OCI-LY3 (cell line): ENCODE data around the gene XRRA1.
"Not testable (repeated sequence)": the region's sequence is repeated elsewhere in the genome, so short reads cannot be mapped to it uniquely, and the experiment has no call there.

Experiments
- H2AFZ ChIP-seq: fragments of 200-600, 300-600 bp; shearing (Covaris generic); 2 replicates; pipeline ENCODE4 v1.6.0; 2014; ENCODE audit warnings: antibody characterized with exemption, low read depth, low read length
- H3K27ac ChIP-seq: fragments of 200-600, 300-600 bp; sonication (generic); 2 replicates; pipeline ENCODE4 v1.5.1; 2014; ENCODE audit warnings: mild to moderate bottlenecking, low read length, moderate library complexity, mixed read lengths
- H3K27me3 ChIP-seq: fragments of 200-600, 300-600 bp; sonication (generic); 2 replicates; pipeline ENCODE4 v1.6.1; 2014; ENCODE audit warnings: low read depth, low read length, mixed read lengths
- H3K36me3 ChIP-seq: fragments of 200-600, 300-600 bp; sonication (generic); replicated peaks from 2 replicates; pipeline ENCODE3; 2014; ENCODE audit warnings: low read depth, low read length, mixed read lengths
- H3K4me1 ChIP-seq: fragments of 300-600, 200-600 bp; sonication (generic); 2 replicates; pipeline ENCODE4 v1.6.1; 2014; ENCODE audit warnings: low read length, mixed read lengths
- H3K4me2 ChIP-seq: fragments of 200-600, 300-600 bp; sonication (generic); 2 replicates; pipeline ENCODE4 v1.6.1; 2014; ENCODE audit warnings: low read length, mixed read lengths
- H3K4me3 ChIP-seq: fragments of 300-600, 200-600 bp; sonication (generic); 2 replicates; pipeline ENCODE4 v1.5.1; 2014; ENCODE audit warnings: antibody characterized with exemption, mild to moderate bottlenecking, low read length, moderate library complexity
- H3K79me2 ChIP-seq: fragments of 300-600, 200-600 bp; shearing (Covaris generic); 2 replicates; pipeline ENCODE4 v1.6.1; 2014; ENCODE audit warnings: mild to moderate bottlenecking, low read length, mixed read lengths
- H3K9ac ChIP-seq: fragments of 300-600, 200-600 bp; shearing (Covaris generic); 2 replicates; pipeline ENCODE4 v1.6.0; 2014; ENCODE audit warnings: mild to moderate bottlenecking, low read length, moderate library complexity
- H3K9me3 ChIP-seq: fragments of 200-600, 300-600 bp; shearing (Covaris generic); 2 replicates; pipeline ENCODE4 v1.6.1; 2014; ENCODE audit warnings: low read length, mixed read lengths; ENCODE audit not compliant: insufficient read depth
- H4K20me1 ChIP-seq: fragments of 200-600, 300-600 bp; sonication (generic); 2 replicates; pipeline ENCODE4 v1.6.1; 2016; ENCODE audit warnings: low read length, mixed read lengths; ENCODE audit not compliant: insufficient read depth
- EZH2phosphoT487 ChIP-seq: fragments of 200-600 bp; shearing (Covaris generic); IDR thresholded peaks from 2 replicates; pipeline ENCODE4 v1.6.1; 2018; ENCODE audit warnings: antibody characterized with exemption, mixed run types, low read depth
- TF ChIP-seq, protein P1 (sequence below): fragments of 200-600, 300-600 bp; sonication (generic); IDR thresholded peaks from 2 replicates; pipeline ENCODE4 v1.5.1; 2014; ENCODE audit warnings: antibody characterized with exemption, low read length, low read depth

Gene XRRA1

DNA sequence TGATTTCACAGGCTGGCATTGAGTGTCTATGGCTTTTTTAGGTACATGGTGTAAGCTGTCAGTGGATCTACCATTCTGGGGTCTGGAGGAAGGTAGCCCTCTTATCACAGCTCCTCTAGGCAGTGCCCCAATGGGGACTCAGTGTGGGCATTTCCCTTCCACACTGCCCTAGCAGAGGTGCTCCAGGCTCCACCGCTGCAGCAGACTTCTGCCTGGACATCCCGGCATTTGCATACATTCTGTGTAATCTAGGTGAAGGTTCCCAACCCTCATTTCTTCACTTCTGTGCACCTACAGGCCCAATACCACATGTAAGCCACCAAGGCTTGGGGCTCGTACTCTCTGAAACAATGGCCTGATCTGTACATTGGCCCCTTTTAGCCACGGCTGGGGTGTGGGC is 122.0 kb downstream of the XRRA1 start:
- Histone ChIP-seq H3K36me3 (peaks cover 53% of the 10 kb centered on the region), H3K27ac (no peak overlapping the region), H2AFZ (no peak overlapping the region), H3K4me1 (no peaks in the 10 kb centered on the region), H3K27me3 (no peaks in the 10 kb centered on the region), H3K4me2 (no peak overlapping the region), H3K9ac (no peak overlapping the region), H3K79me2 (no peaks in the 10 kb centered on the region), H3K9me3 (peaks cover 23% of the 10 kb centered on the region; the same call in 1 of the 2 replicates), H3K4me3 (no peak overlapping the region), H4K20me1 (no peaks in the 10 kb centered on the region)
- TF ChIP-seq, protein P1, sequence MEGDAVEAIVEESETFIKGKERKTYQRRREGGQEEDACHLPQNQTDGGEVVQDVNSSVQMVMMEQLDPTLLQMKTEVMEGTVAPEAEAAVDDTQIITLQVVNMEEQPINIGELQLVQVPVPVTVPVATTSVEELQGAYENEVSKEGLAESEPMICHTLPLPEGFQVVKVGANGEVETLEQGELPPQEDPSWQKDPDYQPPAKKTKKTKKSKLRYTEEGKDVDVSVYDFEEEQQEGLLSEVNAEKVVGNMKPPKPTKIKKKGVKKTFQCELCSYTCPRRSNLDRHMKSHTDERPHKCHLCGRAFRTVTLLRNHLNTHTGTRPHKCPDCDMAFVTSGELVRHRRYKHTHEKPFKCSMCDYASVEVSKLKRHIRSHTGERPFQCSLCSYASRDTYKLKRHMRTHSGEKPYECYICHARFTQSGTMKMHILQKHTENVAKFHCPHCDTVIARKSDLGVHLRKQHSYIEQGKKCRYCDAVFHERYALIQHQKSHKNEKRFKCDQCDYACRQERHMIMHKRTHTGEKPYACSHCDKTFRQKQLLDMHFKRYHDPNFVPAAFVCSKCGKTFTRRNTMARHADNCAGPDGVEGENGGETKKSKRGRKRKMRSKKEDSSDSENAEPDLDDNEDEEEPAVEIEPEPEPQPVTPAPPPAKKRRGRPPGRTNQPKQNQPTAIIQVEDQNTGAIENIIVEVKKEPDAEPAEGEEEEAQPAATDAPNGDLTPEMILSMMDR, result no peak
- no peak for TF ChIP-seq EZH2phosphoT487

DNA sequence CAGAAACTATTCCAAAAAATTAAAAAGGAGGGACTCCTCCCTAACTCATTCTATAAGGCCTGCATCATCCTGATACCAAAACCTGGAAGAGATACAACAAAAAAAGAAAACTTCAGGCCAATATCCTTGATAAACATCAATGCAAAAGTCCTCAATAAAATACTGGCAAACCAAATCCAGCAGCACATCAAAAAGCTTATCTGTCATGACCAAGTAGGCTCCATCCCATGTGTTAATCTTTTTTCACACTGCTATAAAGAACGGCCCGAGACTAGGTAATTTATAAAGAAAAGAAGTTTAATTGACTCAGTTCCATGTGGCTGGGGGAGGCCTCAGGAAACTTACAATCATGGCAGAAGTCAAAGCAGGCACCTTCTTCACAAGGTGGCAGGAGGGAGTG is 123.3 kb downstream of the XRRA1 start:
- not testable (repeated sequence) for H3K27ac ChIP-seq, H3K79me2 ChIP-seq, H2AFZ ChIP-seq, H3K27me3 ChIP-seq, H4K20me1 ChIP-seq, H3K9ac ChIP-seq, H3K4me1 ChIP-seq, H3K4me3 ChIP-seq, H3K4me2 ChIP-seq
- Histone ChIP-seq H3K9me3 (peaks cover 23% of the 10 kb centered on the region; the same call in 1 of the 2 replicates), H3K36me3 (peaks cover 60% of the 10 kb centered on the region)

DNA sequence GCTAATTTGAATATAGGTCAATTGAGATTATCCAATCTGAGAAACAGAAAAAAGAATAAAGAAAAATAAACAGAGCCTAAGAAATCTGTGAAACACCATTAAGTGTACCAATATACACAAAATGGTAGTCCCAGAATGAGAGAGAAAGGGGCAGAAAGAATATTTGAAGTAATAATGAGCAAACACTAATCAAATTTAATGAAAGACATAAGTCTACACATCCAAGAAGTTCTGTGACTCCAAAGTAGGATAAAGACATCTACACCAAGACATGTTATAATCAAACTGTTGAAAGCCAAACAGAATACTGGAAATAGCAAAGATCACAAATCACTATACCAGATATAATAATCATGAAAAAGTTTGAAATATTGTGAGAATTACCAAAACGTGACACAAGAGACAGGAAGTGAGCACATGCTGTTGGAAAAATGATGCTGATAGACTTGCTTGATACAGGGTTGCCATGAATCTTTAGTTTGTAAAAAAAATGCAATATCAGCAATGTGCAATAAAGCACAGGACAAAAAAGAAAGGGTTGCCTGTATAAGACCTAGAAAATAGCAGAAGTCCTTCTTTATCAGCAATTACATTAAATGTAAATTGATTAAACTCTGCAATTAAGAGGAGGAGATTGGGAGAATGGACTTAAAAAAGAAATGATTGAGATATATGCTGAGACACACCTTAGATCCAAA is 124.5 kb downstream of the XRRA1 start:
- Histone ChIP-seq H2AFZ (no peak overlapping the region), H3K4me2 (no peak overlapping the region), H3K4me1 (no peaks in the 10 kb centered on the region), H3K79me2 (no peaks in the 10 kb centered on the region), H3K9me3 (peaks cover 23% of the 10 kb centered on the region; the same call in 1 of the 2 replicates), H3K9ac (no peak overlapping the region), H3K27ac (no peak overlapping the region), H3K27me3 (no peaks in the 10 kb centered on the region), H4K20me1 (no peaks in the 10 kb centered on the region), H3K36me3 (peaks cover 68% of the 10 kb centered on the region), H3K4me3 (no peak overlapping the region)
- TF ChIP-seq, protein P1, result no peak
- TF ChIP-seq EZH2phosphoT487, result no peak

DNA sequence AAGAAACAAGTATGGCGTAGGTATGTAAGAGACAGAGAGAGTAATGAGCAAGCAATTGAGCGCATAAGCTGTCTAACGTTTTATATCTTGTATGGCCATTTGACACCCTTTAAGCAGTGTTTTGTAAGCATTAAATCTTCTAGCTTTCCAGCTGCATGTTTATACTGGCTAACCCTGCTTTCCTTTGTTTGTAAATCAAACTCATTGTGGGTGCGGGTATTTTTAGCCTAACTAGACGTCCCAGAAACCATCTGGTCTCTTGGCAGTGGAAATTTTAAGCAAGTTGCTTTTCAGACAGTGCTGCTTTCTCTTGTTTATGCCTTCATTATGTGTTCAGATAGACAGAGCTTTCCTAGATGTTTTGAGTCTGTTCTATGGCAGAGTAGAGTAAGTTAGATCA is 126.7 kb downstream of the XRRA1 start:
- Histone ChIP-seq H3K27ac (no peak overlapping the region), H3K4me3 (no peak overlapping the region), H2AFZ (no peak overlapping the region), H3K79me2 (no peaks in the 10 kb centered on the region), H3K4me2 (no peak overlapping the region), H3K9me3 (peaks cover 21% of the 10 kb centered on the region; the same call in 1 of the 2 replicates), H3K4me1 (no peaks in the 10 kb centered on the region), H4K20me1 (no peaks in the 10 kb centered on the region), H3K9ac (no peak overlapping the region), H3K36me3 (peaks cover 72% of the 10 kb centered on the region), H3K27me3 (no peaks in the 10 kb centered on the region)
- TF ChIP-seq, protein P1, result no peak
- TF ChIP-seq EZH2phosphoT487, result no peak
